ENCODE data around the gene MED31. TPM values are rescaled to one million over a fixed set of nuclear protein-coding genes. Genes with fewer than 3 reads are reported as not detected.

Gene MED31
- total and polyA plus RNA-seq, 2 experiments from 2014 or later = 5.5 to 49.3 TPM

DNA sequence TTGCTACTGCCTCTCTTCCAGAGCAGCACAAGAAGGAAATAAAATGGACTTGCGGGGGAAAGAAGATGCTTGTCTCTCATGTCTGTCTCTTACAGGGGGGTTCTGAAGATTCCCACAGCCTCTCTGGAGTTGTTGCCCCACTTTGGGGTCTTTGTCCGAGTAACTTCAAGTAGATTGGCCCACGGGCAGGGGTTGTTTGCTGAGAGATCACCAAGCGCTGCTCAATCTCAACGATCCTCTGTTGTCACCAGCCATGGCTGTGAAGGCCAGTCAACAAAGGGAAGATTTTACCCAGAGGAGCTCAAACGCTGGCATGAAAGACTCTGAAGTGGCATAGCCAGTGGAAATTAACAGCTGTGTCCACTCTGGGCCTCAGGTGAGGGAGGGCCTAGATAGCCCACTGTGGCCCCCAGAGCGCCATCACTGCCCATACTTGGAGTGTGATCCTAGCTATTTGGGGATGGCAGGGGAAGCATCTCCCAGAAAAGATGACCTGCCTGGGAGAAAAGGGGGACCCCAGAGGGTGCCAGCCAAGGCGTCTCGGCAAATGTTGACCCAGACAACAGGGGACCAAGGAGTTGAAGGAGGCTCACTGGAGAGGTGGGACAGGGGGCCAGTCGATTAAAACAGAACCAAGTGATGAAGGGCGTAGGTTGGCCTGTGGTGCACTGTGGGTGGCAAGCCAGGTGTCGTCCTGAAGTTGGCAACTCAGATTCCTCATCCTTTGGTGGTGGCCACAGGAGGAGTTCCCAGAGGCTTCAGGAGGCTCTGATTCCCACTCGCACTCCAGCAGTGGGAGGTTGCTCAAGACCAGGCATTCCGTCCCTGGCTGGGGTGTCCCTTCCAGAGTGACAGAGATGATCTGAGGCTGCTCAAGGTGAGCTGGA lies 33.7 kb upstream of the MED31 start:
- Histone ChIP-seq H3F3A (replicated peaks; ENCODE audit: low read depth) (no peaks in the 10 kb centered on the region), H4K20me1 (replicated peaks; ENCODE audit: insufficient read depth) (no peaks in the 10 kb centered on the region), H3K27ac (ENCODE audit: low read depth) (no peak overlapping the region), H3K79me2 (replicated peaks; ENCODE audit: insufficient read depth) (no peaks in the 10 kb centered on the region), H3K9me2 (ENCODE audit: insufficient read depth) (no peaks in the 10 kb centered on the region), H2AFZ (no peak overlapping the region), H3K4me3 (no peak overlapping the region), H3K4me2 (no peak overlapping the region), H3K4me1 (ENCODE audit: insufficient read depth) (no peaks in the 10 kb centered on the region), H3K36me3 (ENCODE audit: insufficient read depth) (no peaks in the 10 kb centered on the region), H3K27me3 (ENCODE audit: insufficient read depth) (no peaks in the 10 kb centered on the region)
- TF ChIP-seq, protein P1, sequence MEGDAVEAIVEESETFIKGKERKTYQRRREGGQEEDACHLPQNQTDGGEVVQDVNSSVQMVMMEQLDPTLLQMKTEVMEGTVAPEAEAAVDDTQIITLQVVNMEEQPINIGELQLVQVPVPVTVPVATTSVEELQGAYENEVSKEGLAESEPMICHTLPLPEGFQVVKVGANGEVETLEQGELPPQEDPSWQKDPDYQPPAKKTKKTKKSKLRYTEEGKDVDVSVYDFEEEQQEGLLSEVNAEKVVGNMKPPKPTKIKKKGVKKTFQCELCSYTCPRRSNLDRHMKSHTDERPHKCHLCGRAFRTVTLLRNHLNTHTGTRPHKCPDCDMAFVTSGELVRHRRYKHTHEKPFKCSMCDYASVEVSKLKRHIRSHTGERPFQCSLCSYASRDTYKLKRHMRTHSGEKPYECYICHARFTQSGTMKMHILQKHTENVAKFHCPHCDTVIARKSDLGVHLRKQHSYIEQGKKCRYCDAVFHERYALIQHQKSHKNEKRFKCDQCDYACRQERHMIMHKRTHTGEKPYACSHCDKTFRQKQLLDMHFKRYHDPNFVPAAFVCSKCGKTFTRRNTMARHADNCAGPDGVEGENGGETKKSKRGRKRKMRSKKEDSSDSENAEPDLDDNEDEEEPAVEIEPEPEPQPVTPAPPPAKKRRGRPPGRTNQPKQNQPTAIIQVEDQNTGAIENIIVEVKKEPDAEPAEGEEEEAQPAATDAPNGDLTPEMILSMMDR (conservative IDR thresholded peaks at IDR 0.05; ENCODE audit: low read depth in 2 of 2) = no peak
- TF ChIP-seq CREB1 (CRISPR knock-in tag; IDR thresholded peaks at IDR 0.05; ENCODE audit: low read depth) (no peak), ZNF331 (CRISPR knock-in tag; IDR thresholded peaks at IDR 0.05; ENCODE audit: low read depth) (no peak), EZH2phosphoT487 (IDR thresholded peaks at IDR 0.05; ENCODE audit: unreplicated experiment) (no peak), ZNF114 (CRISPR knock-in tag; IDR thresholded peaks at IDR 0.05) (no peak), NANOG (IDR thresholded peaks at IDR 0.05; ENCODE audit: borderline replicate concordance) (no peak), POLR2AphosphoS5 (IDR thresholded peaks at IDR 0.05; ENCODE audit: low read depth) (no peak), EZH2 (IDR thresholded peaks at IDR 0.05; ENCODE audit: low read depth, unreplicated experiment) (no peak), JUNB (IDR thresholded peaks at IDR 0.05; ENCODE audit: unreplicated experiment) (no peak), STAT1 (IDR thresholded peaks at IDR 0.05; ENCODE audit: unreplicated experiment) (no peak)
- TF ChIP-seq, protein P2, sequence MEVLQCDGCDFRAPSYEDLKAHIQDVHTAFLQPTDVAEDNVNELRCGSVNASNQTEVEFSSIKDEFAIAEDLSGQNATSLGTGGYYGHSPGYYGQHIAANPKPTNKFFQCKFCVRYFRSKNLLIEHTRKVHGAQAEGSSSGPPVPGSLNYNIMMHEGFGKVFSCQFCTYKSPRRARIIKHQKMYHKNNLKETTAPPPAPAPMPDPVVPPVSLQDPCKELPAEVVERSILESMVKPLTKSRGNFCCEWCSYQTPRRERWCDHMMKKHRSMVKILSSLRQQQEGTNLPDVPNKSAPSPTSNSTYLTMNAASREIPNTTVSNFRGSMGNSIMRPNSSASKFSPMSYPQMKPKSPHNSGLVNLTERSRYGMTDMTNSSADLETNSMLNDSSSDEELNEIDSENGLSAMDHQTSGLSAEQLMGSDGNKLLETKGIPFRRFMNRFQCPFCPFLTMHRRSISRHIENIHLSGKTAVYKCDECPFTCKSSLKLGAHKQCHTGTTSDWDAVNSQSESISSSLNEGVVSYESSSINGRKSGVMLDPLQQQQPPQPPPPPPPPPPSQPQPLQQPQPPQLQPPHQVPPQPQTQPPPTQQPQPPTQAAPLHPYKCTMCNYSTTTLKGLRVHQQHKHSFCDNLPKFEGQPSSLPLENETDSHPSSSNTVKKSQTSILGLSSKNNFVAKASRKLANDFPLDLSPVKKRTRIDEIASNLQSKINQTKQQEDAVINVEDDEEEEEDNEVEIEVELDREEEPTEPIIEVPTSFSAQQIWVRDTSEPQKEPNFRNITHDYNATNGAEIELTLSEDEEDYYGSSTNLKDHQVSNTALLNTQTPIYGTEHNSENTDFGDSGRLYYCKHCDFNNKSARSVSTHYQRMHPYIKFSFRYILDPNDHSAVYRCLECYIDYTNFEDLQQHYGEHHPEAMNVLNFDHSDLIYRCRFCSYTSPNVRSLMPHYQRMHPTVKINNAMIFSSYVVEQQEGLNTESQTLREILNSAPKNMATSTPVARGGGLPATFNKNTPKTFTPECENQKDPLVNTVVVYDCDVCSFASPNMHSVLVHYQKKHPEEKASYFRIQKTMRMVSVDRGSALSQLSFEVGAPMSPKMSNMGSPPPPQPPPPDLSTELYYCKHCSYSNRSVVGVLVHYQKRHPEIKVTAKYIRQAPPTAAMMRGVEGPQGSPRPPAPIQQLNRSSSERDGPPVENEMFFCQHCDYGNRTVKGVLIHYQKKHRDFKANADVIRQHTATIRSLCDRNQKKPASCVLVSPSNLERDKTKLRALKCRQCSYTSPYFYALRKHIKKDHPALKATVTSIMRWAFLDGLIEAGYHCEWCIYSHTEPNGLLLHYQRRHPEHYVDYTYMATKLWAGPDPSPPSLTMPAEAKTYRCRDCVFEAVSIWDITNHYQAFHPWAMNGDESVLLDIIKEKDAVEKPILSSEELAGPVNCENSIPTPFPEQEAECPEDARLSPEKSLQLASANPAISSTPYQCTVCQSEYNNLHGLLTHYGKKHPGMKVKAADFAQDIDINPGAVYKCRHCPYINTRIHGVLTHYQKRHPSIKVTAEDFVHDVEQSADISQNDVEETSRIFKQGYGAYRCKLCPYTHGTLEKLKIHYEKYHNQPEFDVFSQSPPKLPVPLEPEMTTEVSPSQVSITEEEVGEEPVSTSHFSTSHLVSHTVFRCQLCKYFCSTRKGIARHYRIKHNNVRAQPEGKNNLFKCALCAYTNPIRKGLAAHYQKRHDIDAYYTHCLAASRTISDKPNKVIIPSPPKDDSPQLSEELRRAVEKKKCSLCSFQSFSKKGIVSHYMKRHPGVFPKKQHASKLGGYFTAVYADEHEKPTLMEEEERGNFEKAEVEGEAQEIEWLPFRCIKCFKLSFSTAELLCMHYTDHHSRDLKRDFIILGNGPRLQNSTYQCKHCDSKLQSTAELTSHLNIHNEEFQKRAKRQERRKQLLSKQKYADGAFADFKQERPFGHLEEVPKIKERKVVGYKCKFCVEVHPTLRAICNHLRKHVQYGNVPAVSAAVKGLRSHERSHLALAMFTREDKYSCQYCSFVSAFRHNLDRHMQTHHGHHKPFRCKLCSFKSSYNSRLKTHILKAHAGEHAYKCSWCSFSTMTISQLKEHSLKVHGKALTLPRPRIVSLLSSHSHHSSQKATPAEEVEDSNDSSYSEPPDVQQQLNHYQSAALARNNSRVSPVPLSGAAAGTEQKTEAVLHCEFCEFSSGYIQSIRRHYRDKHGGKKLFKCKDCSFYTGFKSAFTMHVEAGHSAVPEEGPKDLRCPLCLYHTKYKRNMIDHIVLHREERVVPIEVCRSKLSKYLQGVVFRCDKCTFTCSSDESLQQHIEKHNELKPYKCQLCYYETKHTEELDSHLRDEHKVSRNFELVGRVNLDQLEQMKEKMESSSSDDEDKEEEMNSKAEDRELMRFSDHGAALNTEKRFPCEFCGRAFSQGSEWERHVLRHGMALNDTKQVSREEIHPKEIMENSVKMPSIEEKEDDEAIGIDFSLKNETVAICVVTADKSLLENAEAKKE (CRISPR knock-in tag; IDR thresholded peaks at IDR 0.05) = no peak
- TF ChIP-seq, protein P3, sequence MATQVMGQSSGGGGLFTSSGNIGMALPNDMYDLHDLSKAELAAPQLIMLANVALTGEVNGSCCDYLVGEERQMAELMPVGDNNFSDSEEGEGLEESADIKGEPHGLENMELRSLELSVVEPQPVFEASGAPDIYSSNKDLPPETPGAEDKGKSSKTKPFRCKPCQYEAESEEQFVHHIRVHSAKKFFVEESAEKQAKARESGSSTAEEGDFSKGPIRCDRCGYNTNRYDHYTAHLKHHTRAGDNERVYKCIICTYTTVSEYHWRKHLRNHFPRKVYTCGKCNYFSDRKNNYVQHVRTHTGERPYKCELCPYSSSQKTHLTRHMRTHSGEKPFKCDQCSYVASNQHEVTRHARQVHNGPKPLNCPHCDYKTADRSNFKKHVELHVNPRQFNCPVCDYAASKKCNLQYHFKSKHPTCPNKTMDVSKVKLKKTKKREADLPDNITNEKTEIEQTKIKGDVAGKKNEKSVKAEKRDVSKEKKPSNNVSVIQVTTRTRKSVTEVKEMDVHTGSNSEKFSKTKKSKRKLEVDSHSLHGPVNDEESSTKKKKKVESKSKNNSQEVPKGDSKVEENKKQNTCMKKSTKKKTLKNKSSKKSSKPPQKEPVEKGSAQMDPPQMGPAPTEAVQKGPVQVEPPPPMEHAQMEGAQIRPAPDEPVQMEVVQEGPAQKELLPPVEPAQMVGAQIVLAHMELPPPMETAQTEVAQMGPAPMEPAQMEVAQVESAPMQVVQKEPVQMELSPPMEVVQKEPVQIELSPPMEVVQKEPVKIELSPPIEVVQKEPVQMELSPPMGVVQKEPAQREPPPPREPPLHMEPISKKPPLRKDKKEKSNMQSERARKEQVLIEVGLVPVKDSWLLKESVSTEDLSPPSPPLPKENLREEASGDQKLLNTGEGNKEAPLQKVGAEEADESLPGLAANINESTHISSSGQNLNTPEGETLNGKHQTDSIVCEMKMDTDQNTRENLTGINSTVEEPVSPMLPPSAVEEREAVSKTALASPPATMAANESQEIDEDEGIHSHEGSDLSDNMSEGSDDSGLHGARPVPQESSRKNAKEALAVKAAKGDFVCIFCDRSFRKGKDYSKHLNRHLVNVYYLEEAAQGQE (IDR thresholded peaks at IDR 0.05; ENCODE audit: unreplicated experiment) = no peak
- TF ChIP-seq, protein P4, sequence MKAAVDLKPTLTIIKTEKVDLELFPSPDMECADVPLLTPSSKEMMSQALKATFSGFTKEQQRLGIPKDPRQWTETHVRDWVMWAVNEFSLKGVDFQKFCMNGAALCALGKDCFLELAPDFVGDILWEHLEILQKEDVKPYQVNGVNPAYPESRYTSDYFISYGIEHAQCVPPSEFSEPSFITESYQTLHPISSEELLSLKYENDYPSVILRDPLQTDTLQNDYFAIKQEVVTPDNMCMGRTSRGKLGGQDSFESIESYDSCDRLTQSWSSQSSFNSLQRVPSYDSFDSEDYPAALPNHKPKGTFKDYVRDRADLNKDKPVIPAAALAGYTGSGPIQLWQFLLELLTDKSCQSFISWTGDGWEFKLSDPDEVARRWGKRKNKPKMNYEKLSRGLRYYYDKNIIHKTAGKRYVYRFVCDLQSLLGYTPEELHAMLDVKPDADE (IDR thresholded peaks at IDR 0.05) = no peak
- DNase-seq (ENCODE audit: low spot score) (no peak), ATAC-seq (no peak)
- Mint-ChIP-seq H3K36me3 (ENCODE audit: low read depth) (no peaks in the 10 kb centered on the region), H3K9me3 (no peaks in the 10 kb centered on the region; the same call in 2 of the 3 replicates), H3K27me3 (ENCODE audit: insufficient read depth, low read depth, poor library complexity) (peaks cover 2% of the 10 kb centered on the region), H3K4me1 (peaks cover 3% of the 10 kb centered on the region; the same call in 1 of the 3 replicates), H3K27ac (no peak overlapping the region), H3K4me3 (no peak overlapping the region)
